Neutrophil (primary cell): ENCODE measurements around the gene KCNQ5.
"Not testable (repeated sequence)": the region's sequence is repeated elsewhere in the genome, so short reads cannot be mapped to it uniquely, and the experiment has no call there.

ENCODE experiments used
- H3K27ac ChIP-seq: fragments of 200-600 bp; sonication (generic); 2 replicates; pipeline ENCODE4 v1.5.1; 2016; ENCODE audit warnings: mild to moderate bottlenecking, moderate library complexity
- H3K27me3 ChIP-seq: fragments of 200-600 bp; sonication (generic); 2 replicates; pipeline ENCODE4 v1.6.0; 2016; ENCODE audit warnings: mild to moderate bottlenecking
- H3K36me3 ChIP-seq: fragments of 200-600 bp; sonication (generic); 2 replicates; pipeline ENCODE4 v1.5.1; 2017
- H3K4me1 ChIP-seq, 2 experiments: fragments of 200-600 bp in 1 of 2; sonication (generic) in 1 of 2; 1 replicate in 1 of 2; 2 replicates in 1 of 2; pipeline versions ENCODE4 v1.5.1 to v1.6.1; 2013 to 2016; ENCODE audit warnings: low read depth in 1 of 2, low read length in 1 of 2, mild to moderate bottlenecking in 1 of 2, moderate library complexity in 1 of 2; ENCODE audit not compliant: control insufficient read depth in 1 of 2, insufficient read depth in 1 of 2
- H3K4me3 ChIP-seq, 2 experiments: fragments of 200-600 bp in 1 of 2; sonication (generic) in 1 of 2; 1 replicate in 1 of 2; 2 replicates in 1 of 2; pipeline ENCODE4 v1.5.1; 2013 to 2016; ENCODE audit warnings: low read depth in 1 of 2, low read length in 1 of 2, mild to moderate bottlenecking in 1 of 2, moderate library complexity in 1 of 2
- H3K9me3 ChIP-seq: fragments of 200-600 bp; sonication (generic); 2 replicates; pipeline ENCODE4 v1.5.1; 2016
- TF ChIP-seq, protein P1 (sequence below): fragments of 200-600 bp; sonication (generic); IDR thresholded peaks from 2 replicates; pipeline ENCODE4 v1.5.1; 2016; ENCODE audit warnings: antibody characterized with exemption

Gene KCNQ5

DNA sequence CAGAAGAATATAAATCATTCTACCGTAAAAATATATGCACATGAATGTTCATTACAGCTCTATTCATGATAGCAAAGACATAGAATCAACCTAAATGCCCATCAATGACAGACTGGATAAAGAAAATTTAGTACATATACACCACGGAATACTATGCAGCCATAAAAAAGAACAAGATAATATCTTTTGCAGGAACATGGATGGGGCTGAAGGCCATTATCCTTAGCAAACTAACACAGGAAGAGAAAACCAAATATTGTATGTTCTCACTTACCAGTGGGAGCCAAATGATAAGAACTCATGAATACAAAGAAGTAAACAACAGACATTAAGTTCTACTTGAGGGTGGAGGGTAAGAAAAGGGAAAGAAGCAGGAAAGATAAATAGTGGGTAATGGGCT, 595.0 kb downstream of the KCNQ5 start:
- Histone ChIP-seq H3K9me3 (no peaks in the 10 kb centered on the region), H3K4me3 (no peak overlapping the region), H3K27me3 (no peaks in the 10 kb centered on the region), H3K27ac (no peak overlapping the region), H3K36me3 (no peaks in the 10 kb centered on the region), H3K4me1 (peaks cover 0 to 6% of the 10 kb centered on the region in 2 experiments)
- TF ChIP-seq, protein P1, sequence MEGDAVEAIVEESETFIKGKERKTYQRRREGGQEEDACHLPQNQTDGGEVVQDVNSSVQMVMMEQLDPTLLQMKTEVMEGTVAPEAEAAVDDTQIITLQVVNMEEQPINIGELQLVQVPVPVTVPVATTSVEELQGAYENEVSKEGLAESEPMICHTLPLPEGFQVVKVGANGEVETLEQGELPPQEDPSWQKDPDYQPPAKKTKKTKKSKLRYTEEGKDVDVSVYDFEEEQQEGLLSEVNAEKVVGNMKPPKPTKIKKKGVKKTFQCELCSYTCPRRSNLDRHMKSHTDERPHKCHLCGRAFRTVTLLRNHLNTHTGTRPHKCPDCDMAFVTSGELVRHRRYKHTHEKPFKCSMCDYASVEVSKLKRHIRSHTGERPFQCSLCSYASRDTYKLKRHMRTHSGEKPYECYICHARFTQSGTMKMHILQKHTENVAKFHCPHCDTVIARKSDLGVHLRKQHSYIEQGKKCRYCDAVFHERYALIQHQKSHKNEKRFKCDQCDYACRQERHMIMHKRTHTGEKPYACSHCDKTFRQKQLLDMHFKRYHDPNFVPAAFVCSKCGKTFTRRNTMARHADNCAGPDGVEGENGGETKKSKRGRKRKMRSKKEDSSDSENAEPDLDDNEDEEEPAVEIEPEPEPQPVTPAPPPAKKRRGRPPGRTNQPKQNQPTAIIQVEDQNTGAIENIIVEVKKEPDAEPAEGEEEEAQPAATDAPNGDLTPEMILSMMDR: no peak

DNA sequence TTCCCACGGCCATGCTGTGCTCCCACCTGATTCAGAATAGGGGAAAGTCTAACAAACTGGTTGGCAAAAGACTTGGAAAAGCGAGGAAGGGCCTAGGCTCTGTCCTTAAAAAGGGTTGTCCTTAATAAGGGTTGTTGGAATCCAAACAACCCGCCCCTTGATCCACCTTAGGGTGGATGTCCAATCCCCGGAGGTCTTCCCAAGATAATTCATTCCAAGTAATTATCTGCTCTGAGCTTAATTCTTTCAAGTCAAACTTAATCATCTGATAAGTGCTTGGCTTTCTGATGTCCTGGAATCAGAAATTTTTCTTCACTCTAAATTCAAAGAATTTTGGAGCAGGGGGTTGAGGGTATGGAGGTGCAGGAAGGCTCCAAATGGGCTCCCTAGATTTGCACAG, 603.5 kb downstream of the KCNQ5 start, which contains the start of gene KHDC1L:
Gene KHDC1L (minus strand): TSS at position 101 of the 400 bp plus-strand sequence. CDS start 88 bp downstream, at position 13.
- Histone ChIP-seq H3K27ac (no peak within 1 kb of the TSS), H3K36me3 (no peaks in the 10 kb centered on the region), H3K4me3 (no peak within 1 kb of the TSS), H3K4me1 (no peaks in the 10 kb centered on the region), H3K27me3 (no peaks in the 10 kb centered on the region), H3K9me3 (no peaks in the 10 kb centered on the region)
- TF ChIP-seq, protein P1: no peak

DNA sequence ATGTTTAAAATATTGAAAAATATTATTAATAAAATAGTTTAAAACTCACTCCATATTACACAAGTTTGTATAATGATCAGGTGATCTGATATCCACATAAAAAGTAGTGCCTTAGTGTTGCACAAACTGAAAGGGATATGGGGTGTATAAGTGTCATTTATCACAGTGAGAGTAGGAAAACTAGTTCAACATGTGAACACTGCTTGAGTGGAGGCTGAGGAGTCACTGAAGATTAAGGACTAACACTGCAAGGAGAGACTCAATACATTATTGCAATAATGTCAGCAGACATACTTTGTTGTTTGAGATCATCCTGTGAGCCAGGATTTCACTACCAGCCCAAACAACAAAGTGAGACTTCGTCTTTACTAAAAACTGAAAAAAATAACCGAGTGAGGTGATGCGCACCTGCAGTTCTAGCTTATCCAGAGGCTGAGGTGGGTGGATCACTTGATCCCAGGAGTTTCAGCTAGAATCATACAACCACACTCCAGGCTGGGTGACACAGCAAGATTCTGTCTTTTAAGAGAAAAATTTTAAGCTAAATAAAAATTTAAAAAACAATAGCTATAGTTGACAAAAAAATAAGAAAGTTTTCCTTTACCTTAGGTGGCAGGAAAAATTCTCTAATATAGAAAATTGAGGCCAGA, 605.9 kb downstream of the KCNQ5 start:
- TF ChIP-seq, protein P1: no peak
- H3K4me1 ChIP-seq: no peaks in the 10 kb centered on the region
- H3K27ac ChIP-seq: no peak overlapping the region
- no peaks in the 10 kb centered on the region for H3K27me3 ChIP-seq
- no peaks in the 10 kb centered on the region for H3K9me3 ChIP-seq
- H3K4me3 ChIP-seq: no peak overlapping the region
- no peaks in the 10 kb centered on the region for H3K36me3 ChIP-seq

DNA sequence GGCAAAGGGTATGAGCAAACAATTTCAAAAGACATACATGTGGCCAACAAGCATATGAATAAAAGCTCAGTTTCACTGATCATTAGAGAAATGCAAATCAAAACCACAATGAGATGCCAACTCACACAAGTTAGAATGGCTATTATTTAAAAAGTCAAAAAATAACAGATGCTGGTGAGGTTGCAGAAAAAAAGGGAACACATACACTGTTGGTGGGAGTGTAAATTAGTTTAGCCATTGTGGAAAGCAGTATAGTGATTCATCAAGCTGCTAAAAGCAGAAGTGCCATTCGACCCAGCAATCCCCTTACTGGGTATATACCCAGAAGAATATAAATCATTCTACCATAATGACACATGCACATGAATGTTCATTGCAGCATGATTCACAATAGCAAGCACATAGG, 610.1 kb downstream of the KCNQ5 start:
- Histone ChIP-seq H3K27me3 (no peaks in the 10 kb centered on the region), H3K4me1 (no peaks in the 10 kb centered on the region), H3K9me3 (no peaks in the 10 kb centered on the region), H3K36me3 (no peaks in the 10 kb centered on the region), H3K4me3 (no peak overlapping the region), H3K27ac (no peak overlapping the region)
- TF ChIP-seq, protein P1: no peak

DNA sequence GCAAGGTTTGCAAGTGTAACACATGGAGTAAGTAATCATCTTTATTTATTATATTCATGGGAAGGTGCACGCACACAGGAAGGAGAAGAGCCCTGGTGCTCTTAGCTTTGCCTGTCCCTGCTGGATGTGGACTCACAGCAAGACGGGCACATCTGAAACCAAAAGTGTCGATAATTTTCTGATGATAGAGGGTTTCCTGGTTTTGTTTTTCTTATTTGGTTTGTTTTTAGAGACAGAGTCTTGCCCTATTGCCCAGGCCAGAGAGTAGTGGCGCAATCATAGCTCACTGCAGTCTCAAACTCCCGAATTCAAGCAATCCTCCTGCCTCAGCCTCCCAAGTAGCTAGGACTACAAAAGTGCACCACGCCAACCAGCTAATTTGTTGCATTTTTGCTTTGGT, 611.2 kb downstream of the KCNQ5 start:
- TF ChIP-seq, protein P1: no peak
- Histone ChIP-seq H3K4me1 (no peaks in the 10 kb centered on the region), H3K4me3 (no peak overlapping the region), H3K27ac (no peak overlapping the region), H3K9me3 (no peaks in the 10 kb centered on the region), H3K27me3 (no peaks in the 10 kb centered on the region), H3K36me3 (no peaks in the 10 kb centered on the region)

DNA sequence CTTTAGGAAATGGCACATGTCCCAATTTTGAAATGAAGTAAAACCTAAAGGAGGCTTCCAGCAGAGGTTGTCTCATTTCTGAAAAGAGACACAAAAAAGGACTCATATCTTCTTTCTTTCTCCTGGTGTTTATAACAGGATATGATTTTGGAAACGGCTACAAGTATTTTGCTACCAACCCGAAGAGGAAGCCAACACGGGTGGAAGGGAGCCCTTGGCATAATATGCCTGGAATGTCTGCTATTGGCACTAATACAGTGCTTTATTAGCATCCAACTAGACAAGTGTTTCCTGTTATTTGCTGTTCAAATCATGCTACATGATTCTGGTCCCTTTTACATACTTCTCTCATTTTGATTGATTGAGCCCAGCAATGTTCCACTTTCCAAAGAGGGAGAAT, 612.1 kb downstream of the KCNQ5 start:
- H3K27me3 ChIP-seq, H3K4me3 ChIP-seq, H3K36me3 ChIP-seq, H3K4me1 ChIP-seq, H3K27ac ChIP-seq, H3K9me3 ChIP-seq: not testable (repeated sequence)
